ENCODE data around the gene MAPKAPK5. TPM values are rescaled to one million over a fixed set of nuclear protein-coding genes. Genes with fewer than 3 reads are reported as not detected.
"Not testable (repeated sequence)": the region's sequence is repeated elsewhere in the genome, so short reads cannot be mapped to it uniquely, and the experiment has no call there.

MAPKAPK5 gene
- total RNA-seq, 1 experiment from 2014 or later = 89.5 TPM

DNA sequence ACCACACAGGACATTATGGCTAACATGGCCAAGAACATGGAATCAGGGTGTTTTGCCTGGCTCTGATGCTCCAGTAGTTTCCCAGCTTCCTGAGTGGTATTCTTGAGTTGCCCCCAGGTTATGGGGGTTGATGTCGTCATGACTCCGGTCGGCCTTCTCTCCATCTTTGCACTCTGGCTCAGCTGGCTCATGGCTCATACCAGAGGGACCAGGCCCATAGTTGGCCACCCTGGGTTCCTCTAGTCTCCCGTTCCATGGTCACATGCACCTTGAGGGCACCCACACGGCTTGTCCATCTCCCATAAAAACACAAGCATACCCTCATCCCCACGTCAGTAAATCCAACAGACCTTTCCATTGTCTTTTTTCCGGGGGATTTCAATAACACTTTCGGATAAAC is 23.7 kb upstream of the MAPKAPK5 start:
- TF ChIP-seq, protein P1, sequence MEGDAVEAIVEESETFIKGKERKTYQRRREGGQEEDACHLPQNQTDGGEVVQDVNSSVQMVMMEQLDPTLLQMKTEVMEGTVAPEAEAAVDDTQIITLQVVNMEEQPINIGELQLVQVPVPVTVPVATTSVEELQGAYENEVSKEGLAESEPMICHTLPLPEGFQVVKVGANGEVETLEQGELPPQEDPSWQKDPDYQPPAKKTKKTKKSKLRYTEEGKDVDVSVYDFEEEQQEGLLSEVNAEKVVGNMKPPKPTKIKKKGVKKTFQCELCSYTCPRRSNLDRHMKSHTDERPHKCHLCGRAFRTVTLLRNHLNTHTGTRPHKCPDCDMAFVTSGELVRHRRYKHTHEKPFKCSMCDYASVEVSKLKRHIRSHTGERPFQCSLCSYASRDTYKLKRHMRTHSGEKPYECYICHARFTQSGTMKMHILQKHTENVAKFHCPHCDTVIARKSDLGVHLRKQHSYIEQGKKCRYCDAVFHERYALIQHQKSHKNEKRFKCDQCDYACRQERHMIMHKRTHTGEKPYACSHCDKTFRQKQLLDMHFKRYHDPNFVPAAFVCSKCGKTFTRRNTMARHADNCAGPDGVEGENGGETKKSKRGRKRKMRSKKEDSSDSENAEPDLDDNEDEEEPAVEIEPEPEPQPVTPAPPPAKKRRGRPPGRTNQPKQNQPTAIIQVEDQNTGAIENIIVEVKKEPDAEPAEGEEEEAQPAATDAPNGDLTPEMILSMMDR (IDR thresholded peaks at IDR 0.05; ENCODE audit: insufficient read depth in 1 of 2, low read depth in 1 of 2, low read length in 1 of 2, severe bottlenecking in 1 of 2, unreplicated experiment in 1 of 2) = no peak
- peaks cover 42% of the 10 kb centered on the region for H3K36me3 Mint-ChIP-seq (ENCODE audit: insufficient read depth, unreplicated experiment)
- H3K27me3 Mint-ChIP-seq (ENCODE audit: insufficient read depth, unreplicated experiment) = no peaks in the 10 kb centered on the region
- H3K4me1 ChIP-seq = peaks cover 25% of the 10 kb centered on the region
- no peak overlapping the region for H3K4me3 Mint-ChIP-seq (ENCODE audit: unreplicated experiment)
- no peaks in the 10 kb centered on the region for H3K27me3 ChIP-seq (replicated peaks; ENCODE audit: control insufficient read depth, insufficient read depth, low read length)
- no peak for DNase-seq
- no TSS peak for BruUV-seq (replicated peaks)
- no peaks in the 10 kb centered on the region for H3K9me3 ChIP-seq
- ChIA-PET POLR2A (no interaction called here), CTCF (no interaction called here)
- peaks cover 17% of the 10 kb centered on the region for H3K4me1 Mint-ChIP-seq (ENCODE audit: low read depth, unreplicated experiment)
- H3K36me3 ChIP-seq (ENCODE audit: control insufficient read depth, insufficient read depth, low read length) = no peaks in the 10 kb centered on the region
- intact Hi-C loops (cut with micrococcal nuclease; ENCODE audit: unreplicated experiment) = no loop called here
- peaks cover 3% of the 10 kb centered on the region for H3K9me3 Mint-ChIP-seq (ENCODE audit: unreplicated experiment)
- no peak overlapping the region for H3K27ac Mint-ChIP-seq (ENCODE audit: unreplicated experiment)
- no peak overlapping the region for H3K4me3 ChIP-seq (ENCODE audit: low read depth, low read length)

DNA sequence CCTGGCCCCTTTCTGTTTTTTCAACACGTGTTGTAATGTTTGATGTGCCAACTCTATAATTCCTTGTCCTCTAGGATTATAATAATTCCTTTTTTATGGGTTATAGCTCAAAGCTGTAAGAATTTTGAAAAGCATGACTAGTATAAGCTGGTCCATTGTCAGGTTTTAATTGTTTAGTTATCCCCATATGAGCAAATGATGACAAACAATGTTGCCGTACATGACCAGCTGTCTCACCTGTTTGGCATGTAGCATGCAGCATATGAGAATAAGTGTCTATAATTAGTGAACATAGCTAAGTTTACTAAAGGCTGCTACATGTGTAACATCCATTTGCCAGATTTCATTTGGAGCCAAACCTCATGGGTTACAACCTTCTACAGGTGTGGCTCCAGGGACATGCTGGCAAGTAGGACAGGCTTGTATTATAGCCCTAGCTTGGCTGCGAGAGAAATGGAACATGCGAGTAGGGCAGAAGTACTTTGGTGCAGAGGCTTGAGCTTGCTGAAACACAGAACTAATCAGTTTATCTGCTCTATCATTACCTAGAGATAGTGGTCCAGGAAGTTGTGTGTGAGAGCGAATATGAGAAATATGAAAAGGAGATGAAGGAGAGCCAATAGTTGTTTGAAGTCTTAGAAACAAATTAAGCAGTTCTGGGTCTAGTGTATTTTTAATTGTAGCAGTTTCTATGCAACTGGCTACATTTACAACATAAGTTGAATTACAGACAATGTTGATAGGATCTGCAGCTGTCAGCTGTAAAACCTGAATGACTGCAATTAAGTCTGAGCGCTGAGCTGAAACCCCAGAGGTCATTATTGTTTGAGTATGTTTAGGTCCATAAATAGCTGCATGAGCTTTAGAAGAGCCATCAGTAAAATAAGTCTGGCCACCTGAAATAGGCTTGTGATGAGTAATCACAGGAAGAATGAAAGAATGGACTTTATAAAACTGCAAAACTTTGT is 22.6 kb upstream of the MAPKAPK5 start:
- H3K4me3 Mint-ChIP-seq (ENCODE audit: unreplicated experiment) = peak overlapping the region; percentile 8
- CTCF ChIA-PET = interaction anchor here (0.6 kb wide), 1 partner anchor 198 kb away, joined by 5 read pairs; no protein-coding TSS in a partner anchor

DNA sequence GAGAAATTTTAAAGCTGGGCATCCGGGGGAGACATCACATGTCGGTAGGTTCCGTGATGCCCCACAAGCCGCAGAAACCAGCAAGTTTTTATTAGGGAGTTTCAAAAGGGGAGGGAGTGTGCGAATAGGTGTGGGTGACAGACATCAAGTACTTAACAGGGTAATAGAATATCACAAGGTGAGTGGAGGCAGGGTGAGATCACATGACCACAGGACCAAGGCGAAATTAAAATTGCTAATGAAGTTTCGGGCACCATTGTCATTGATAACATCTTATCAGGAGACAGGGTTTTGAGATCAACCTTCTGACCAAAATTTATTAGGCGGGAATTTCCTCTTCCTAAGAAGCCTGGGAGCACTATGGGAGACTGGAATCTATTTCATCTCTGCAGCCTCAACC is 21.2 kb upstream of the MAPKAPK5 start:
- H3K4me1 ChIP-seq = peaks cover 43% of the 10 kb centered on the region
- BruUV-seq (replicated peaks); H3K4me3 ChIP-seq (ENCODE audit: low read depth, low read length); H3K9me3 Mint-ChIP-seq (ENCODE audit: unreplicated experiment); H3K27ac Mint-ChIP-seq (ENCODE audit: unreplicated experiment); H3K27me3 ChIP-seq (replicated peaks; ENCODE audit: control insufficient read depth, insufficient read depth, low read length); H3K36me3 ChIP-seq (ENCODE audit: control insufficient read depth, insufficient read depth, low read length); H3K27me3 Mint-ChIP-seq (ENCODE audit: insufficient read depth, unreplicated experiment); H3K4me3 Mint-ChIP-seq (ENCODE audit: unreplicated experiment); DNase-seq; H3K9me3 ChIP-seq; CTCF ChIA-PET; POLR2A ChIA-PET: not testable (repeated sequence)
- H3K4me1 Mint-ChIP-seq (ENCODE audit: low read depth, unreplicated experiment) = peaks cover 14% of the 10 kb centered on the region
- intact Hi-C loops (cut with micrococcal nuclease; ENCODE audit: unreplicated experiment) = loop anchor here (5.0 kb wide), 2 partner anchors 121 to 191 kb away; partner anchors contain the start of genes ERP29 and TMEM116
- peaks cover 23% of the 10 kb centered on the region for H3K36me3 Mint-ChIP-seq (ENCODE audit: insufficient read depth, unreplicated experiment)

More for the DNA sequence above, 22.6 kb upstream of the MAPKAPK5 start:
- Histone ChIP-seq H3K27me3 (replicated peaks; ENCODE audit: control insufficient read depth, insufficient read depth, low read length) (no peaks in the 10 kb centered on the region), H3K36me3 (ENCODE audit: control insufficient read depth, insufficient read depth, low read length) (no peaks in the 10 kb centered on the region), H3K4me3 (ENCODE audit: low read depth, low read length) (no peak overlapping the region), H3K9me3 (no peaks in the 10 kb centered on the region), H3K4me1 (peaks cover 36% of the 10 kb centered on the region)
- no peaks in the 10 kb centered on the region for H3K9me3 Mint-ChIP-seq (ENCODE audit: unreplicated experiment)
- BruUV-seq (replicated peaks) = no TSS peak
- TF ChIP-seq, protein P1 (IDR thresholded peaks at IDR 0.05; ENCODE audit: insufficient read depth in 1 of 2, low read depth in 1 of 2, low read length in 1 of 2, severe bottlenecking in 1 of 2, unreplicated experiment in 1 of 2) = no peak
- H3K27me3 Mint-ChIP-seq (ENCODE audit: insufficient read depth, unreplicated experiment) = no peaks in the 10 kb centered on the region
- H3K4me1 Mint-ChIP-seq (ENCODE audit: low read depth, unreplicated experiment) = peaks cover 14% of the 10 kb centered on the region
- peak; percentile 41 to 54 for DNase-seq
- POLR2A ChIA-PET = interaction anchor here (0.8 kb wide), 1 partner anchor 53 kb away, joined by 3 read pairs; the partner anchor contains the start of gene ALDH2
- intact Hi-C loops (cut with micrococcal nuclease; ENCODE audit: unreplicated experiment) = loop anchor here (5.0 kb wide), 2 partner anchors 123 to 193 kb away; partner anchors contain the start of genes ERP29 and TMEM116
- peaks cover 32% of the 10 kb centered on the region for H3K36me3 Mint-ChIP-seq (ENCODE audit: insufficient read depth, unreplicated experiment)
- peak overlapping the region; percentile 8 for H3K27ac Mint-ChIP-seq (ENCODE audit: unreplicated experiment)

Measured in Caco-2 (cell line).